ENCODE data around the gene PRPS1.

Gene PRPS1

GRCh38 chrX:107672955-107673378, 44.7 kb downstream of the PRPS1 start:
- Histone ChIP-seq H3K27ac (ENCODE audit: insufficient read depth in 1 of 2, low read depth in 1 of 2, low read length in 2 of 2, poor library complexity in 1 of 2, severe bottlenecking in 2 of 2) (peak overlapping the region; percentile 97 to 98), H3K27me3 (replicated peaks in 2 of 5; ENCODE audit: control insufficient read depth in 4 of 5, insufficient read depth in 5 of 5, low read length in 4 of 5) (peaks cover 0 to 6% (median 0%) of the 10 kb centered on the region in 5 experiments), H3K4me3 (ENCODE audit: control insufficient read depth in 1 of 7, extremely low read depth in 1 of 7, insufficient read depth in 4 of 7, low read depth in 2 of 7, low read length in 6 of 7) (peak overlapping the region in 3 of 7 experiments; percentile 1 to 52 (median 15)), H3K4me1 (ENCODE audit: control extremely low read depth in 1 of 4, control insufficient read depth in 4 of 4, insufficient read depth in 4 of 4, low read length in 3 of 4) (peaks cover 14 to 48% (median 38%) of the 10 kb centered on the region in 4 experiments), H3K9me3 (ENCODE audit: control extremely low read depth in 1 of 5, control insufficient read depth in 4 of 5, insufficient read depth in 2 of 5, low read depth in 1 of 5, low read length in 4 of 5) (no peaks in the 10 kb centered on the region), H3K36me3 (ENCODE audit: control insufficient read depth in 4 of 4, insufficient read depth in 4 of 4, low read length in 3 of 4) (no peaks in the 10 kb centered on the region)
- 25% methylated on average over 1 of the region's 9 CpGs for WGBS (ENCODE audit: insufficient coverage)
- POLR2A ChIA-PET, result interaction anchor here (0.6 to 2.9 kb wide), 5 partner anchors 12 to 92 kb away, joined by 3 to 27 read pairs (median 4); no protein-coding TSS in a partner anchor
- DNase-seq, result peak; percentile 86 to 92 (median 91)
- CTCF ChIA-PET, result interaction anchor here (1.1 to 7.9 kb wide), 13 partner anchors 11 to 106 kb away, joined by 3 to 159 read pairs (median 6); partner anchors contain the start of gene TSC22D3

- peak overlapping the region; percentile 97 to 98 for H3K27ac ChIP-seq (ENCODE audit: insufficient read depth in 1 of 2, low read depth in 1 of 2, low read length in 2 of 2, poor library complexity in 1 of 2, severe bottlenecking in 2 of 2)
- WGBS (ENCODE audit: insufficient coverage), result 50% methylated on average over 6 of the region's 6 CpGs
- no peaks in the 10 kb centered on the region for H3K36me3 ChIP-seq (ENCODE audit: control insufficient read depth in 4 of 4, insufficient read depth in 4 of 4, low read length in 3 of 4)
- H3K4me3 ChIP-seq (ENCODE audit: control insufficient read depth in 1 of 7, extremely low read depth in 1 of 7, insufficient read depth in 4 of 7, low read depth in 2 of 7, low read length in 6 of 7), result peak overlapping the region in 3 of 7 experiments; percentile 1 to 52 (median 34)
- peaks cover 17 to 52% (median 41%) of the 10 kb centered on the region in 4 experiments for H3K4me1 ChIP-seq (ENCODE audit: control extremely low read depth in 1 of 4, control insufficient read depth in 4 of 4, insufficient read depth in 4 of 4, low read length in 3 of 4)
- CTCF ChIA-PET, result interaction anchor here (1.1 to 7.9 kb wide), 13 partner anchors 11 to 105 kb away, joined by 3 to 159 read pairs (median 6); partner anchors contain the start of gene TSC22D3
- peaks cover 0 to 6% (median 0%) of the 10 kb centered on the region in 5 experiments for H3K27me3 ChIP-seq (replicated peaks in 2 of 5; ENCODE audit: control insufficient read depth in 4 of 5, insufficient read depth in 5 of 5, low read length in 4 of 5)
- no peaks in the 10 kb centered on the region for H3K9me3 ChIP-seq (ENCODE audit: control extremely low read depth in 1 of 5, control insufficient read depth in 4 of 5, insufficient read depth in 2 of 5, low read depth in 1 of 5, low read length in 4 of 5)
- DNase-seq, result peak in 2 of 3 donors; percentile 20 to 33
- POLR2A ChIA-PET, result interaction anchor here (0.6 to 2.9 kb wide), 6 partner anchors 11 to 102 kb away, joined by 3 to 27 read pairs (median 4); partner anchors contain the start of gene TSC22D3
Observed at GRCh38 chrX:107673431-107673830, 45.1 kb downstream of the PRPS1 start.

GRCh38 chrX:107673933-107674479, 45.7 kb downstream of the PRPS1 start:
- Histone ChIP-seq H3K27me3 (replicated peaks in 2 of 5; ENCODE audit: control insufficient read depth in 4 of 5, insufficient read depth in 5 of 5, low read length in 4 of 5) (peaks cover 0 to 8% (median 0%) of the 10 kb centered on the region in 5 experiments), H3K4me1 (ENCODE audit: control extremely low read depth in 1 of 4, control insufficient read depth in 4 of 4, insufficient read depth in 4 of 4, low read length in 3 of 4) (peaks cover 22 to 57% (median 45%) of the 10 kb centered on the region in 4 experiments), H3K9me3 (ENCODE audit: control extremely low read depth in 1 of 5, control insufficient read depth in 4 of 5, insufficient read depth in 2 of 5, low read depth in 1 of 5, low read length in 4 of 5) (no peaks in the 10 kb centered on the region), H3K27ac (ENCODE audit: insufficient read depth in 1 of 2, low read depth in 1 of 2, low read length in 2 of 2, poor library complexity in 1 of 2, severe bottlenecking in 2 of 2) (peak overlapping the region; percentile 97 to 98), H3K36me3 (ENCODE audit: control insufficient read depth in 4 of 4, insufficient read depth in 4 of 4, low read length in 3 of 4) (no peaks in the 10 kb centered on the region), H3K4me3 (ENCODE audit: control insufficient read depth in 1 of 7, extremely low read depth in 1 of 7, insufficient read depth in 4 of 7, low read depth in 2 of 7, low read length in 6 of 7) (peak overlapping the region in 6 of 7 experiments; percentile 8 to 64 (median 28))
- POLR2A ChIA-PET, result interaction anchor here (1.1 to 2.9 kb wide), 4 partner anchors 11 to 102 kb away, joined by 3 to 27 read pairs (median 8); partner anchors contain the start of gene TSC22D3
- CTCF ChIA-PET, result interaction anchor here (1.1 to 7.9 kb wide), 9 partner anchors 10 to 105 kb away, joined by 3 to 159 read pairs (median 11); partner anchors contain the start of gene TSC22D3
- WGBS (ENCODE audit: insufficient coverage), result 2% methylated on average over 6 of the region's 7 CpGs
- peak; percentile 94 to 98 (median 97) for DNase-seq

- H3K36me3 ChIP-seq (ENCODE audit: control insufficient read depth in 4 of 4, insufficient read depth in 4 of 4, low read length in 3 of 4), result no peaks in the 10 kb centered on the region
- ChIA-PET CTCF (interaction anchor here (1.4 to 7.9 kb wide), 5 partner anchors 10 to 101 kb away, joined by 5 to 159 read pairs (median 18); partner anchors contain the start of gene TSC22D3), POLR2A (interaction anchor here (1.0 to 2.9 kb wide), 5 partner anchors 10 to 101 kb away, joined by 3 to 27 read pairs (median 3); partner anchors contain the start of gene TSC22D3)
- peak overlapping the region in 6 of 7 experiments; percentile 8 to 64 (median 30) for H3K4me3 ChIP-seq (ENCODE audit: control insufficient read depth in 1 of 7, extremely low read depth in 1 of 7, insufficient read depth in 4 of 7, low read depth in 2 of 7, low read length in 6 of 7)
- no peaks in the 10 kb centered on the region for H3K9me3 ChIP-seq (ENCODE audit: control extremely low read depth in 1 of 5, control insufficient read depth in 4 of 5, insufficient read depth in 2 of 5, low read depth in 1 of 5, low read length in 4 of 5)
- peak; percentile 82 to 91 (median 89) for DNase-seq
- WGBS (ENCODE audit: insufficient coverage), result 25% methylated on average over 7 of the region's 9 CpGs
- peaks cover 0 to 15% (median 0%) of the 10 kb centered on the region in 5 experiments for H3K27me3 ChIP-seq (replicated peaks in 2 of 5; ENCODE audit: control insufficient read depth in 4 of 5, insufficient read depth in 5 of 5, low read length in 4 of 5)
- H3K27ac ChIP-seq (ENCODE audit: insufficient read depth in 1 of 2, low read depth in 1 of 2, low read length in 2 of 2, poor library complexity in 1 of 2, severe bottlenecking in 2 of 2), result peak overlapping the region; percentile 97 to 98
- peaks cover 22 to 64% (median 50%) of the 10 kb centered on the region in 4 experiments for H3K4me1 ChIP-seq (ENCODE audit: control extremely low read depth in 1 of 4, control insufficient read depth in 4 of 4, insufficient read depth in 4 of 4, low read length in 3 of 4)
Observed at GRCh38 chrX:107674480-107675364, 46.4 kb downstream of the PRPS1 start.

GRCh38 chrX:107675365-107675654, 47.0 kb downstream of the PRPS1 start:
- peaks cover 22 to 64% (median 51%) of the 10 kb centered on the region in 4 experiments for H3K4me1 ChIP-seq (ENCODE audit: control extremely low read depth in 1 of 4, control insufficient read depth in 4 of 4, insufficient read depth in 4 of 4, low read length in 3 of 4)
- no CpG with 5 or more reads among the region's 1 CpG for WGBS (ENCODE audit: insufficient coverage)
- ChIA-PET POLR2A (interaction anchor here (1.0 to 2.9 kb wide), 2 partner anchors 36 to 40 kb away, joined by 3 to 27 read pairs; no protein-coding TSS in a partner anchor), CTCF (interaction anchor here (1.4 to 7.9 kb wide), 3 partner anchors 9 to 41 kb away, joined by 5 to 159 read pairs (median 16); no protein-coding TSS in a partner anchor)
- peaks cover 0 to 16% (median 0%) of the 10 kb centered on the region in 5 experiments for H3K27me3 ChIP-seq (replicated peaks in 2 of 5; ENCODE audit: control insufficient read depth in 4 of 5, insufficient read depth in 5 of 5, low read length in 4 of 5)
- H3K9me3 ChIP-seq (ENCODE audit: control extremely low read depth in 1 of 5, control insufficient read depth in 4 of 5, insufficient read depth in 2 of 5, low read depth in 1 of 5, low read length in 4 of 5), result no peaks in the 10 kb centered on the region
- no peak for DNase-seq
- H3K27ac ChIP-seq (ENCODE audit: insufficient read depth in 1 of 2, low read depth in 1 of 2, low read length in 2 of 2, poor library complexity in 1 of 2, severe bottlenecking in 2 of 2), result peak overlapping the region; percentile 97 to 98
- H3K36me3 ChIP-seq (ENCODE audit: control insufficient read depth in 4 of 4, insufficient read depth in 4 of 4, low read length in 3 of 4), result no peaks in the 10 kb centered on the region
- H3K4me3 ChIP-seq (ENCODE audit: control insufficient read depth in 1 of 7, extremely low read depth in 1 of 7, insufficient read depth in 4 of 7, low read depth in 2 of 7, low read length in 6 of 7), result peak overlapping the region in 3 of 7 experiments; percentile 15 to 72 (median 66)

GRCh38 chrX:107675823-107676555, 47.7 kb downstream of the PRPS1 start:
- ChIA-PET POLR2A (interaction anchor here (0.6 to 2.8 kb wide), 2 partner anchors 36 to 41 kb away, joined by 3 to 20 read pairs; no protein-coding TSS in a partner anchor), CTCF (interaction anchor here (0.8 to 3.3 kb wide), 5 partner anchors 25 to 44 kb away, joined by 3 to 27 read pairs (median 5); no protein-coding TSS in a partner anchor)
- no peaks in the 10 kb centered on the region for H3K36me3 ChIP-seq (ENCODE audit: control insufficient read depth in 4 of 4, insufficient read depth in 4 of 4, low read length in 3 of 4)
- peaks cover 22 to 64% (median 51%) of the 10 kb centered on the region in 4 experiments for H3K4me1 ChIP-seq (ENCODE audit: control extremely low read depth in 1 of 4, control insufficient read depth in 4 of 4, insufficient read depth in 4 of 4, low read length in 3 of 4)
- no peaks in the 10 kb centered on the region for H3K9me3 ChIP-seq (ENCODE audit: control extremely low read depth in 1 of 5, control insufficient read depth in 4 of 5, insufficient read depth in 2 of 5, low read depth in 1 of 5, low read length in 4 of 5)
- peaks cover 0 to 16% (median 0%) of the 10 kb centered on the region in 5 experiments for H3K27me3 ChIP-seq (replicated peaks in 2 of 5; ENCODE audit: control insufficient read depth in 4 of 5, insufficient read depth in 5 of 5, low read length in 4 of 5)
- H3K27ac ChIP-seq (ENCODE audit: insufficient read depth in 1 of 2, low read depth in 1 of 2, low read length in 2 of 2, poor library complexity in 1 of 2, severe bottlenecking in 2 of 2), result peak overlapping the region; percentile 82 to 98
- 61% methylated on average over 8 of the region's 9 CpGs for WGBS (ENCODE audit: insufficient coverage)
- peak in 2 of 3 donors; percentile 67 to 68 for DNase-seq
- H3K4me3 ChIP-seq (ENCODE audit: control insufficient read depth in 1 of 7, extremely low read depth in 1 of 7, insufficient read depth in 4 of 7, low read depth in 2 of 7, low read length in 6 of 7), result peak overlapping the region in 6 of 7 experiments; percentile 15 to 72 (median 50)
